Astrocyte (in vitro differentiated cells and primary cell): ENCODE measurements around the gene RTL10.

Experiments
- CTCF ChIP-seq: IDR thresholded peaks from 2 replicates; pipeline ENCODE4 v1.5.1; 2011; ENCODE audit warnings: low read depth, mild to moderate bottlenecking, inconsistent platforms, low read length, moderate library complexity; ENCODE audit not compliant: insufficient read depth
- EZH2 ChIP-seq: IDR thresholded peaks from 2 replicates; pipeline ENCODE4 v1.6.1; 2012; ENCODE audit warnings: mild to moderate bottlenecking, low read length, inconsistent platforms; ENCODE audit not compliant: insufficient read depth

- no peak for TF ChIP-seq CTCF
- TF ChIP-seq EZH2 = no peak
These were observed 24.0 kb upstream of the RTL10 start for GRCh38 chr22:19878461-19879245.
